HepG2 (cell line): ENCODE data around the gene CDS1. TPM values are rescaled to one million over a fixed set of nuclear protein-coding genes. Genes with fewer than 3 reads are reported as not detected.

ENCODE experiments used
- FOXA3 ChIP-seq: IDR thresholded peaks from 2 replicates; pipeline ENCODE4 v1.6.1; 2016; ENCODE audit warnings: missing genetic modification reagents, missing compliant biosample characterization
- GABPA ChIP-seq, 2 experiments: IDR thresholded peaks; 2 replicates each; pipeline ENCODE4 v1.6.1; 2011 to 2016; ENCODE audit warnings: low read depth in 2 of 2, low read length in 1 of 2, missing biosample characterization in 1 of 2, missing genetic modification characterization in 1 of 2
- KDM2A ChIP-seq: sonication (generic); formaldehyde crosslinking; IDR thresholded peaks from 2 replicates; pipeline ENCODE4 v1.4.0; 2020; ENCODE audit warnings: low read depth, missing genetic modification reagents, borderline replicate concordance
- NR2C2 ChIP-seq: sonication (generic); formaldehyde crosslinking; IDR thresholded peaks from 2 replicates; pipeline ENCODE4 v1.4.0; 2020; ENCODE audit warnings: missing genetic modification reagents, mild to moderate bottlenecking, moderate library complexity, borderline replicate concordance
- NRL ChIP-seq: sonication (generic); formaldehyde crosslinking; IDR thresholded peaks from 2 replicates; pipeline ENCODE4 v1.5.0; 2020; ENCODE audit warnings: missing genetic modification reagents, mild to moderate bottlenecking, moderate library complexity, borderline replicate concordance
- SMYD3 ChIP-seq: sonication (generic); formaldehyde crosslinking; IDR thresholded peaks from 2 replicates; pipeline ENCODE4 v1.8.1; 2023; ENCODE audit warnings: mild to moderate bottlenecking, missing genetic modification reagents
- TCF7L2 ChIP-seq: IDR thresholded peaks from 2 replicates; pipeline ENCODE4 v1.6.1; 2011; ENCODE audit warnings: mild to moderate bottlenecking, low read depth, low read length, moderate library complexity
- ZBTB21 ChIP-seq: sonication (generic); formaldehyde crosslinking; IDR thresholded peaks from 2 replicates; pipeline ENCODE4 v1.4.0; 2020; ENCODE audit warnings: missing genetic modification reagents
- ZNF761 ChIP-seq: sonication (generic); formaldehyde crosslinking; conservative IDR thresholded peaks from 2 replicates; pipeline ENCODE4 v1.4.0; 2020; ENCODE audit warnings: mild to moderate bottlenecking, missing genetic modification reagents
- ZSCAN29 ChIP-seq: sonication (generic); formaldehyde crosslinking; conservative IDR thresholded peaks from 2 replicates; pipeline ENCODE4 v1.4.0; 2020; ENCODE audit warnings: mild to moderate bottlenecking, missing genetic modification reagents
- polyA plus RNA-seq, 8 experiments: library from polyadenylated mRNA; depleted of rRNA in 3 of 8; stranded (reverse) in 7 of 8; unstranded in 1 of 8; fragments of >200 nt; fragmentation: Illumina TruSeq in 4 of 8; extraction: Trizol in 4 of 8; gene quantifications; 2 replicates each; pipeline versions ENCODE4 v1.2.1 to v1.2.3, GENCODE V29; 2011 to 2016; ENCODE audit warnings: low read depth in 4 of 8, missing spikeins in 1 of 8, mixed read lengths in 1 of 8; ENCODE audit not compliant: insufficient read depth in 1 of 8
- total RNA-seq, 5 experiments: library from RNA; depleted of rRNA; stranded (reverse); fragments of >200 nt; fragmentation: Illumina TruSeq; extraction: Trizol; gene quantifications; 2 replicates each; pipeline ENCODE4 v1.2.3, GENCODE V29; 2016; ENCODE audit warnings: low read depth in 1 of 5
- TF ChIP-seq, protein P1 (sequence below): sonication (generic); formaldehyde crosslinking; IDR thresholded peaks from 2 replicates; pipeline ENCODE4 v1.4.0; 2020; ENCODE audit warnings: missing genetic modification reagents, borderline replicate concordance
- TF ChIP-seq, protein P2 (sequence below), 2 experiments: fragments of 450-650 bp in 1 of 2; sonication (generic) in 1 of 2; formaldehyde crosslinking in 1 of 2; IDR thresholded peaks; 2 replicates each; pipeline versions ENCODE4 v1.6.1 to v1.8.0; 2016 to 2022; ENCODE audit warnings: antibody characterized with exemption in 1 of 2, mild to moderate bottlenecking in 1 of 2, missing genetic modification reagents in 1 of 2
- TF ChIP-seq, protein P3 (sequence below): sonication (generic); formaldehyde crosslinking; IDR thresholded peaks from 2 replicates; pipeline ENCODE4 v1.5.1; 2020; ENCODE audit warnings: missing genetic modification reagents, mild to moderate bottlenecking, borderline replicate concordance

Gene CDS1
- total and polyA plus RNA-seq, 2 of the 13 experiments (the other 11 are each of a cell fraction or from before 2014, with no cell fraction given): 2.1 to 3.2 TPM

DNA sequence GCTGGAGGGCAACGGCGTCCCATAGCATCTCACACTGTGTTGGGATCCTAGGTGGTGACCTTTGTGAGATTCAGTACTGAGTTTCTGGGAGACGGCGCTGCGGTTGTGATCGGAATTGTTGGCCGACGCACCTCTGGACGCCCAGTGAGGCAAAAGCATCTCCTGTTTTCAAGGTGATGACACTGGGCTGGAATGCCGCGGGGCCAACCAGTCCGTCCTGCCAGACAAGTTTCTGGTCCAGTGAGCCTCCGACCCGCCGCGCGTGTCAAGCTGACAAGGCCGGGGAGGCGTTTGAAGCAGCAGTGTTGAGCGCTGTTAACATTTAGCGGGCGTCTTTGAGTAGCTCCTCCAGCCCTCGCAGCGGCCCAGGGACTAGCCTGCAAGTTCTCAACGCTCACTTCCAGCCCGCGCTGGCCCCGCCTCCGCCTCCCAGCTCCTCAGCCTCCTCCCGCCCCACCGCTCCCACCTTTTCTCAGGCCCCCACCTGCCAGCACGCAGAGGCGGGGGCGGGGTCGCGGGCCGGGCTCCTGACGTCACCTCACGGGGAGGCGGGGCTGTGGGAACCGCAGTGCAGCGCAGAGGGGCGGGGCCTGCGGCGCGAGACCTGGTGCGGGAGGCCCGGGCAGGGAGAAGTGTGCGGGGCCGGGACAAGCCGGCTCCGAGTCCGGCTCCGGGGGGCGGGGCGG lies 482 bp upstream of the CDS1 start (continued):
- TF ChIP-seq, protein P1, sequence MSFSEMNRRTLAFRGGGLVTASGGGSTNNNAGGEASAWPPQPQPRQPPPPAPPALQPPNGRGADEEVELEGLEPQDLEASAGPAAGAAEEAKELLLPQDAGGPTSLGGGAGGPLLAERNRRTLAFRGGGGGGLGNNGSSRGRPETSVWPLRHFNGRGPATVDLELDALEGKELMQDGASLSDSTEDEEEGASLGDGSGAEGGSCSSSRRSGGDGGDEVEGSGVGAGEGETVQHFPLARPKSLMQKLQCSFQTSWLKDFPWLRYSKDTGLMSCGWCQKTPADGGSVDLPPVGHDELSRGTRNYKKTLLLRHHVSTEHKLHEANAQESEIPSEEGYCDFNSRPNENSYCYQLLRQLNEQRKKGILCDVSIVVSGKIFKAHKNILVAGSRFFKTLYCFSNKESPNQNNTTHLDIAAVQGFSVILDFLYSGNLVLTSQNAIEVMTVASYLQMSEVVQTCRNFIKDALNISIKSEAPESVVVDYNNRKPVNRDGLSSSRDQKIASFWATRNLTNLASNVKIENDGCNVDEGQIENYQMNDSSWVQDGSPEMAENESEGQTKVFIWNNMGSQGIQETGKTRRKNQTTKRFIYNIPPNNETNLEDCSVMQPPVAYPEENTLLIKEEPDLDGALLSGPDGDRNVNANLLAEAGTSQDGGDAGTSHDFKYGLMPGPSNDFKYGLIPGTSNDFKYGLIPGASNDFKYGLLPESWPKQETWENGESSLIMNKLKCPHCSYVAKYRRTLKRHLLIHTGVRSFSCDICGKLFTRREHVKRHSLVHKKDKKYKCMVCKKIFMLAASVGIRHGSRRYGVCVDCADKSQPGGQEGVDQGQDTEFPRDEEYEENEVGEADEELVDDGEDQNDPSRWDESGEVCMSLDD (CRISPR knock-in tag): no peak
- peak; percentile 73 for TF ChIP-seq KDM2A (CRISPR knock-in tag)
- TF ChIP-seq, protein P2, sequence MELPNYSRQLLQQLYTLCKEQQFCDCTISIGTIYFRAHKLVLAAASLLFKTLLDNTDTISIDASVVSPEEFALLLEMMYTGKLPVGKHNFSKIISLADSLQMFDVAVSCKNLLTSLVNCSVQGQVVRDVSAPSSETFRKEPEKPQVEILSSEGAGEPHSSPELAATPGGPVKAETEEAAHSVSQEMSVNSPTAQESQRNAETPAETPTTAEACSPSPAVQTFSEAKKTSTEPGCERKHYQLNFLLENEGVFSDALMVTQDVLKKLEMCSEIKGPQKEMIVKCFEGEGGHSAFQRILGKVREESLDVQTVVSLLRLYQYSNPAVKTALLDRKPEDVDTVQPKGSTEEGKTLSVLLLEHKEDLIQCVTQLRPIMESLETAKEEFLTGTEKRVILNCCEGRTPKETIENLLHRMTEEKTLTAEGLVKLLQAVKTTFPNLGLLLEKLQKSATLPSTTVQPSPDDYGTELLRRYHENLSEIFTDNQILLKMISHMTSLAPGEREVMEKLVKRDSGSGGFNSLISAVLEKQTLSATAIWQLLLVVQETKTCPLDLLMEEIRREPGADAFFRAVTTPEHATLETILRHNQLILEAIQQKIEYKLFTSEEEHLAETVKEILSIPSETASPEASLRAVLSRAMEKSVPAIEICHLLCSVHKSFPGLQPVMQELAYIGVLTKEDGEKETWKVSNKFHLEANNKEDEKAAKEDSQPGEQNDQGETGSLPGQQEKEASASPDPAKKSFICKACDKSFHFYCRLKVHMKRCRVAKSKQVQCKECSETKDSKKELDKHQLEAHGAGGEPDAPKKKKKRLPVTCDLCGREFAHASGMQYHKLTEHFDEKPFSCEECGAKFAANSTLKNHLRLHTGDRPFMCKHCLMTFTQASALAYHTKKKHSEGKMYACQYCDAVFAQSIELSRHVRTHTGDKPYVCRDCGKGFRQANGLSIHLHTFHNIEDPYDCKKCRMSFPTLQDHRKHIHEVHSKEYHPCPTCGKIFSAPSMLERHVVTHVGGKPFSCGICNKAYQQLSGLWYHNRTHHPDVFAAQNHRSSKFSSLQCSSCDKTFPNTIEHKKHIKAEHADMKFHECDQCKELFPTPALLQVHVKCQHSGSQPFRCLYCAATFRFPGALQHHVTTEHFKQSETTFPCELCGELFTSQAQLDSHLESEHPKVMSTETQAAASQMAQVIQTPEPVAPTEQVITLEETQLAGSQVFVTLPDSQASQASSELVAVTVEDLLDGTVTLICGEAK (IDR thresholded peaks at IDR 0.05): no peak
- TF ChIP-seq, protein P2 (CRISPR knock-in tag; IDR thresholded peaks at IDR 0.05): 0 out of 2 replicates have a peak, but pooled peaks have one; percentile 32
- TF ChIP-seq, protein P3, sequence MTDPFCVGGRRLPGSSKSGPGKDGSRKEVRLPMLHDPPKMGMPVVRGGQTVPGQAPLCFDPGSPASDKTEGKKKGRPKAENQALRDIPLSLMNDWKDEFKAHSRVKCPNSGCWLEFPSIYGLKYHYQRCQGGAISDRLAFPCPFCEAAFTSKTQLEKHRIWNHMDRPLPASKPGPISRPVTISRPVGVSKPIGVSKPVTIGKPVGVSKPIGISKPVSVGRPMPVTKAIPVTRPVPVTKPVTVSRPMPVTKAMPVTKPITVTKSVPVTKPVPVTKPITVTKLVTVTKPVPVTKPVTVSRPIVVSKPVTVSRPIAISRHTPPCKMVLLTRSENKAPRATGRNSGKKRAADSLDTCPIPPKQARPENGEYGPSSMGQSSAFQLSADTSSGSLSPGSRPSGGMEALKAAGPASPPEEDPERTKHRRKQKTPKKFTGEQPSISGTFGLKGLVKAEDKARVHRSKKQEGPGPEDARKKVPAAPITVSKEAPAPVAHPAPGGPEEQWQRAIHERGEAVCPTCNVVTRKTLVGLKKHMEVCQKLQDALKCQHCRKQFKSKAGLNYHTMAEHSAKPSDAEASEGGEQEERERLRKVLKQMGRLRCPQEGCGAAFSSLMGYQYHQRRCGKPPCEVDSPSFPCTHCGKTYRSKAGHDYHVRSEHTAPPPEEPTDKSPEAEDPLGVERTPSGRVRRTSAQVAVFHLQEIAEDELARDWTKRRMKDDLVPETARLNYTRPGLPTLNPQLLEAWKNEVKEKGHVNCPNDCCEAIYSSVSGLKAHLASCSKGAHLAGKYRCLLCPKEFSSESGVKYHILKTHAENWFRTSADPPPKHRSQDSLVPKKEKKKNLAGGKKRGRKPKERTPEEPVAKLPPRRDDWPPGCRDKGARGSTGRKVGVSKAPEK (CRISPR knock-in tag): no peak
- no peak for TF ChIP-seq ZSCAN29
- TF ChIP-seq TCF7L2: no peak
- no peak; the same call in 1 of the 2 replicates for TF ChIP-seq NR2C2 (CRISPR knock-in tag)
- no peak for TF ChIP-seq GABPA (IDR thresholded peaks at IDR 0.05; ENCODE audit: low read depth, low read length)
- TF ChIP-seq GABPA (CRISPR knock-in tag; IDR thresholded peaks at IDR 0.05; ENCODE audit: low read depth): no peak
- TF ChIP-seq SMYD3 (CRISPR knock-in tag): no peak
- TF ChIP-seq ZBTB21: no peak
- TF ChIP-seq FOXA3 (CRISPR knock-in tag): no peak
- no peak for TF ChIP-seq ZNF761 (CRISPR knock-in tag)
- no peak for TF ChIP-seq NRL
